HG03521 (cell line): ENCODE results near the gene NPSR1.
"Not testable (repeated sequence)": the region's sequence is repeated elsewhere in the genome, so short reads cannot be mapped to it uniquely, and the experiment has no call there.

Experiments
- ATAC-seq: cut with Tn5 transposase; IDR thresholded peaks from one replicate; pipeline ENCODE4 v1.9.1; 2021; ENCODE audit warnings: mild to moderate bottlenecking, moderate library complexity; ENCODE audit not compliant: unreplicated experiment

Gene NPSR1

GRCh38 chr7:34832020-34832419, 174.0 kb downstream of the NPSR1 start:
- ATAC-seq = no peak

- ATAC-seq = no peak
These were observed 178.0 kb downstream of the NPSR1 start for GRCh38 chr7:34835901-34836600.

GRCh38 chr7:34837316-34837715, 179.3 kb downstream of the NPSR1 start:
- no peak for ATAC-seq

GRCh38 chr7:34837801-34838201, 179.8 kb downstream of the NPSR1 start:
- no peak for ATAC-seq

GRCh38 chr7:34838329-34838728, 180.3 kb downstream of the NPSR1 start:
- no peak for ATAC-seq

- no peak for ATAC-seq
These were observed 181.6 kb downstream of the NPSR1 start for GRCh38 chr7:34839645-34840044.

GRCh38 chr7:34840176-34840785, 182.3 kb downstream of the NPSR1 start:
- no peak for ATAC-seq

- no peak for ATAC-seq
These were observed 183.3 kb downstream of the NPSR1 start for GRCh38 chr7:34841326-34841725.

- ATAC-seq = no peak
These were observed 184.8 kb downstream of the NPSR1 start for GRCh38 chr7:34842782-34843181.

GRCh38 chr7:34844406-34844805, 186.4 kb downstream of the NPSR1 start:
- no peak for ATAC-seq

GRCh38 chr7:34844936-34845665, 187.1 kb downstream of the NPSR1 start:
- no peak for ATAC-seq

GRCh38 chr7:34845666-34846361, 187.8 kb downstream of the NPSR1 start:
- ATAC-seq = no peak

GRCh38 chr7:34846976-34847375, 189.0 kb downstream of the NPSR1 start:
- ATAC-seq = no peak

- ATAC-seq = no peak
These were observed 190.7 kb downstream of the NPSR1 start for GRCh38 chr7:34848670-34849069.

GRCh38 chr7:34849163-34849960, 191.3 kb downstream of the NPSR1 start:
- no peak for ATAC-seq

GRCh38 chr7:34849986-34850385, 192.0 kb downstream of the NPSR1 start:
- no peak for ATAC-seq

GRCh38 chr7:34850681-34851080, 192.7 kb downstream of the NPSR1 start:
- no peak for ATAC-seq

- no peak for ATAC-seq
These were observed 193.4 kb downstream of the NPSR1 start for GRCh38 chr7:34851431-34851830.

GRCh38 chr7:34858444-34858843, 200.4 kb downstream of the NPSR1 start:
- ATAC-seq = not testable (repeated sequence)

- ATAC-seq = not testable (repeated sequence)
These were observed 201.3 kb downstream of the NPSR1 start for GRCh38 chr7:34859281-34859680.

GRCh38 chr7:34866222-34866621, 208.2 kb downstream of the NPSR1 start:
- ATAC-seq = not testable (repeated sequence)
